GM19455 (cell line): ENCODE results near the gene DNAJC16.
A peak's percentile ranks its signal among the peaks of the same experiment; 100 is the strongest.

Experiments used
- ATAC-seq: cut with Tn5 transposase; IDR thresholded peaks from one replicate; pipeline ENCODE4 v1.9.1; 2021; ENCODE audit not compliant: unreplicated experiment

Gene DNAJC16

GRCh38 chr1:15618655-15619525, 92.2 kb downstream of the DNAJC16 start:
- ATAC-seq, result peak; percentile 2

- ATAC-seq, result no peak
Observed at GRCh38 chr1:15620155-15620545, 93.5 kb downstream of the DNAJC16 start.

GRCh38 chr1:15620902-15621682, 94.4 kb downstream of the DNAJC16 start:
- ATAC-seq, result no peak

GRCh38 chr1:15621975-15622374, 95.3 kb downstream of the DNAJC16 start:
- no peak for ATAC-seq

- ATAC-seq, result no peak
Observed at GRCh38 chr1:15622712-15623373, 96.2 kb downstream of the DNAJC16 start.

GRCh38 chr1:15623435-15623834, 96.8 kb downstream of the DNAJC16 start:
- ATAC-seq, result no peak

GRCh38 chr1:15624133-15624714, 97.6 kb downstream of the DNAJC16 start:
- no peak for ATAC-seq

GRCh38 chr1:15625056-15625917, 98.6 kb downstream of the DNAJC16 start:
- no peak for ATAC-seq
